GM12878 (cell line): ENCODE measurements around the gene AGAP1. TPM values are rescaled to one million over a fixed set of nuclear protein-coding genes. Genes with fewer than 3 reads are reported as not detected.

ENCODE experiments used
- ATAC-seq: fragments of 200-7000 bp; cut with Tn5 transposase; 3 replicates; pipeline ENCODE4 v1.9.1; 2020; ENCODE audit warnings: mild to moderate bottlenecking, moderate library complexity
- BruUV-seq: library from RNA; stranded (reverse); fragments of 400-500 nt; replicated peaks from 2 replicates; lab custom pipeline; 2021; lab: Mats Ljungman, UMichigan
- CTCF ChIA-PET: fragments of 300-600 bp; sonication (Branson Sonifier 250); formaldehyde crosslinking; extraction: SDS; loops from one replicate; lab custom pipeline; 2021; ENCODE audit warnings: inconsistent platforms; lab: Yijun Ruan, JAX
- POLR2A ChIA-PET: fragments of 350-600 bp; formaldehyde crosslinking; extraction: SDS; loops from one replicate; lab custom pipeline; 2021; ENCODE audit warnings: inconsistent platforms; lab: Charles Lee
- RAD21 ChIA-PET: fragments of 300-600 bp; sonication (Branson Sonifier 250); formaldehyde crosslinking; loops from one replicate; lab custom pipeline; 2023; ENCODE audit warnings: antibody characterized with exemption; ENCODE audit not compliant: unreplicated experiment; lab: Charles Lee
- SMC1A ChIA-PET: fragments of 300-600 bp; sonication (Branson Sonifier 250); formaldehyde crosslinking; loops from one replicate; lab custom pipeline; 2023; ENCODE audit not compliant: unreplicated experiment, uncharacterized antibody; lab: Charles Lee
- DNase-seq: peaks from one replicate; pipeline ENCODE4 v3.0.0-alpha.2; 2011; ENCODE audit warnings: low read depth, low spot score
- FAIRE-seq: peaks from 3 replicates; lab custom pipeline; 2011; peaks lifted over from hg19 to GRCh38; lab: Jason Lieb, UNC
- H2AFZ ChIP-seq: 2 replicates; pipeline ENCODE4 v1.6.0; 2011; ENCODE audit warnings: low read depth, low read length, control low read depth; ENCODE audit not compliant: control insufficient read depth
- H3K27ac ChIP-seq: 2 replicates; pipeline ENCODE4 v1.5.1; 2011; ENCODE audit warnings: control low read depth; ENCODE audit not compliant: control insufficient read depth, insufficient read depth
- H3K27me3 ChIP-seq, 2 experiments: replicated peaks in 1 of 2; 2 replicates each; pipeline versions ENCODE4 v1.6.0 to v1.6.1; 2011; ENCODE audit warnings: low read length in 1 of 2; ENCODE audit not compliant: control insufficient read depth in 2 of 2, insufficient read depth in 2 of 2
- H3K36me3 ChIP-seq, 2 experiments: 2 replicates each; pipeline ENCODE4 v1.5.1; 2011; ENCODE audit warnings: low read length in 1 of 2; ENCODE audit not compliant: control insufficient read depth in 2 of 2, insufficient read depth in 2 of 2
- H3K4me1 ChIP-seq: 2 replicates; pipeline ENCODE4 v1.6.1; 2011; ENCODE audit warnings: mild to moderate bottlenecking, low read length, moderate library complexity, mixed read lengths; ENCODE audit not compliant: control insufficient read depth, insufficient read depth
- H3K4me2 ChIP-seq: 2 replicates; pipeline ENCODE4 v1.6.0; 2011; ENCODE audit warnings: control low read depth; ENCODE audit not compliant: control insufficient read depth, insufficient read depth
- H3K4me3 ChIP-seq: fragments of 200-600 bp; sonication (generic); 2 replicates; pipeline ENCODE4 v1.5.1; 2016
- H3K79me2 ChIP-seq: 2 replicates; pipeline ENCODE4 v1.6.0; 2011; ENCODE audit warnings: low read length; ENCODE audit not compliant: control insufficient read depth, insufficient read depth
- H3K9ac ChIP-seq: 2 replicates; pipeline ENCODE4 v1.8.0; 2011; ENCODE audit warnings: low read length, control low read depth, mixed read lengths; ENCODE audit not compliant: control insufficient read depth, insufficient read depth
- H3K9me3 ChIP-seq: replicated peaks from 3 replicates; pipeline ENCODE4 v1.5.1; 2011; ENCODE audit warnings: mild to moderate bottlenecking, low read length; ENCODE audit not compliant: control insufficient read depth, insufficient read depth
- H4K20me1 ChIP-seq: 2 replicates; pipeline ENCODE4 v1.6.0; 2011; ENCODE audit not compliant: control insufficient read depth, insufficient read depth
- ESRRA ChIP-seq: IDR thresholded peaks from 2 replicates; pipeline ENCODE4 v1.6.1; 2012; ENCODE audit warnings: mild to moderate bottlenecking, low read length, improper control_type of control experiment
- HDGF ChIP-seq: fragments of 450-650 bp; IDR thresholded peaks from 2 replicates; pipeline ENCODE4 v1.6.1; 2016; ENCODE audit warnings: antibody characterized with exemption
- IRF3 ChIP-seq: fragments of 450-650 bp; IDR thresholded peaks from 2 replicates; pipeline ENCODE4 v1.6.1; 2014; ENCODE audit warnings: mild to moderate bottlenecking
- KLF5 ChIP-seq: fragments of 450-650 bp; IDR thresholded peaks from 2 replicates; pipeline ENCODE4 v1.6.1; 2014; ENCODE audit warnings: mild to moderate bottlenecking; ENCODE audit not compliant: partially characterized antibody
- LARP7 ChIP-seq: fragments of 450-650 bp; IDR thresholded peaks from 2 replicates; pipeline ENCODE4 v1.6.1; 2017; ENCODE audit warnings: mild to moderate bottlenecking
- MYC ChIP-seq: IDR thresholded peaks from 2 replicates; pipeline ENCODE4 v1.6.1; 2011; ENCODE audit warnings: mild to moderate bottlenecking, low read length, moderate library complexity, inconsistent platforms; ENCODE audit not compliant: insufficient read depth, insufficient replicate concordance, insufficient read length, severe bottlenecking
- SRF ChIP-seq, 2 experiments: IDR thresholded peaks; 2 replicates each; pipeline ENCODE4 v1.6.1; 2011; ENCODE audit warnings: low read depth in 2 of 2, low read length in 2 of 2, mild to moderate bottlenecking in 1 of 2, moderate library complexity in 1 of 2
- ZBTB40 ChIP-seq: fragments of 450-650 bp; IDR thresholded peaks from 2 replicates; pipeline ENCODE4 v1.6.1; 2016; ENCODE audit warnings: mild to moderate bottlenecking, moderate library complexity, borderline replicate concordance
- WGBS: methylation state at CpG from one replicate; pipeline ENCODE4 v1.1.6; 2016; ENCODE audit warnings: low lambda C conversion rate; ENCODE audit not compliant: insufficient replicate concordance, insufficient coverage; ENCODE audit errors: missing lambda C conversion rate; 5-methylcytosine and 5-hydroxymethylcytosine counted together
- in situ Hi-C: fragments of 300-500 bp; cut with MboI; formaldehyde crosslinking; loops from 9 replicates; pipeline ENCODE4 v1.14.3; 2018; ENCODE audit warnings: mixed read lengths
- intact Hi-C: fragments of 100-400 bp; cut with micrococcal nuclease; formaldehyde crosslinking; loops from one replicate; pipeline ENCODE4 v1.14.2; 2022; ENCODE audit not compliant: unreplicated experiment
- polyA plus RNA-seq, 11 experiments: library from polyadenylated mRNA; depleted of rRNA in 4 of 11; unstranded in 6 of 11; stranded (reverse) in 5 of 11; fragments of >200 nt; fragmentation: Nextera tagmentation in 4 of 11; fragmentation: Illumina TruSeq in 1 of 11; extraction: Ambion mirVana in 4 of 11; extraction: Trizol in 1 of 11; gene quantifications; 1 replicate in 1 of 11; 2 replicates in 10 of 11; pipeline versions ENCODE4 v1.2.1 to v1.2.3, GENCODE V29; 2011 to 2016; ENCODE audit warnings: inconsistent platforms in 2 of 11, missing spikeins in 2 of 11, low read depth in 1 of 11
- total RNA-seq, 4 experiments: library from RNA; depleted of rRNA in 3 of 4; stranded (reverse); fragments of >200 nt in 3 of 4; fragmentation: Illumina TruSeq in 1 of 4; extraction: Trizol in 1 of 4; gene quantifications; 2 replicates each; pipeline versions ENCODE4 v1.2.1 to v1.2.3, GENCODE V29; 2013 to 2021

Gene AGAP1
- total and polyA plus RNA-seq, 10 of the 15 experiments (the other 5 are each of a cell fraction or from before 2014, with no cell fraction given): 0.05 to 0.15 (median 0.06) TPM; not detected in 7

GRCh38 chr2:235460548-235461047 is 33.2 kb upstream of the AGAP1 start:
- no TSS peak for BruUV-seq
- WGBS: 70% methylated on average over 8 of the region's 8 CpGs
- Histone ChIP-seq H3K27ac (no peak overlapping the region), H3K36me3 (no peaks in the 10 kb centered on the region), H3K4me1 (no peaks in the 10 kb centered on the region), H3K4me2 (no peak overlapping the region), H3K4me3 (no peak overlapping the region), H3K9ac (no peak overlapping the region), H3K79me2 (no peaks in the 10 kb centered on the region), H3K27me3 (no peaks in the 10 kb centered on the region), H3K9me3 (no peaks in the 10 kb centered on the region), H2AFZ (no peak overlapping the region), H4K20me1 (no peaks in the 10 kb centered on the region)
- POLR2A ChIA-PET: no interaction called here
- intact Hi-C loops: no loop called here
- RAD21 ChIA-PET: no interaction called here
- FAIRE-seq (no peak), ATAC-seq (no peak), DNase-seq (no peak)
- CTCF ChIA-PET: no interaction called here
- in situ Hi-C loops: no loop called here
- SMC1A ChIA-PET: no interaction called here
- TF ChIP-seq SRF (IDR thresholded peaks at IDR 0.05; ENCODE audit: low read depth in 2 of 2, low read length in 2 of 2) (no peak), HDGF (no peak), IRF3 (no peak), ESRRA (no peak), ZBTB40 (no peak), LARP7 (no peak), MYC (no peak), KLF5 (no peak)
